ENCODE data around the gene KRTAP5-9.

Gene KRTAP5-9

GRCh38 chr11:71542382-71542781 is 5.8 kb upstream of the KRTAP5-9 start:
- TF ChIP-seq CTCF (IDR thresholded peaks at IDR 0.05; ENCODE audit: insufficient read depth, low read depth, low read length, missing control alignments) = no peak
- DNase-seq (ENCODE audit: low read depth) = no peak
- no peak overlapping the region for H3K4me3 ChIP-seq (ENCODE audit: low read depth, low read length)

GRCh38 chr11:71542879-71543777 is 5.1 kb upstream of the KRTAP5-9 start:
- peak; percentile 82 for DNase-seq (ENCODE audit: low read depth)
- TF ChIP-seq CTCF (IDR thresholded peaks at IDR 0.05; ENCODE audit: insufficient read depth, low read depth, low read length, missing control alignments) = no peak
- H3K4me3 ChIP-seq (ENCODE audit: low read depth, low read length) = no peak overlapping the region

GRCh38 chr11:71543866-71544265 is 4.4 kb upstream of the KRTAP5-9 start:
- TF ChIP-seq CTCF (IDR thresholded peaks at IDR 0.05; ENCODE audit: insufficient read depth, low read depth, low read length, missing control alignments) = no peak
- H3K4me3 ChIP-seq (ENCODE audit: low read depth, low read length) = no peak overlapping the region
- DNase-seq (ENCODE audit: low read depth) = peak; percentile 37

GRCh38 chr11:71544525-71545214 is 3.5 kb upstream of the KRTAP5-9 start:
- no peak for TF ChIP-seq CTCF (IDR thresholded peaks at IDR 0.05; ENCODE audit: insufficient read depth, low read depth, low read length, missing control alignments)
- DNase-seq (ENCODE audit: low read depth) = no peak
- no peak overlapping the region for H3K4me3 ChIP-seq (ENCODE audit: low read depth, low read length)

- TF ChIP-seq CTCF (IDR thresholded peaks at IDR 0.05; ENCODE audit: insufficient read depth, low read depth, low read length, missing control alignments) = no peak
These were observed 2.7 kb upstream of the KRTAP5-9 start for GRCh38 chr11:71545405-71545966.

GRCh38 chr11:71548716-71549151 is 514 bp downstream of the KRTAP5-9 start:
- TF ChIP-seq CTCF (IDR thresholded peaks at IDR 0.05; ENCODE audit: insufficient read depth, low read depth, low read length, missing control alignments) = no peak
- peak; percentile 22 for DNase-seq (ENCODE audit: low read depth)
- H3K4me3 ChIP-seq (ENCODE audit: low read depth, low read length) = no peak overlapping the region

More at GRCh38 chr11:71545405-71545966, 2.7 kb upstream of the KRTAP5-9 start:
- no peak for DNase-seq (ENCODE audit: low read depth)
- no peak overlapping the region for H3K4me3 ChIP-seq (ENCODE audit: low read depth, low read length)

All from GM12865 (cell line).